HEK293 (cell line): ENCODE measurements around the gene RANBP10.

Experiments used
- BCL11B ChIP-seq: fragments of 450-650 bp; formaldehyde crosslinking; IDR thresholded peaks from 2 replicates; pipeline ENCODE4 v1.5.1; 2016; ENCODE audit warnings: low read depth, missing biosample characterization, missing genetic modification characterization
- HOXC10 ChIP-seq: sonication (generic); formaldehyde crosslinking; IDR thresholded peaks from 2 replicates; pipeline ENCODE4 v1.8.1; 2023; ENCODE audit warnings: mild to moderate bottlenecking, missing genetic modification reagents
- KLF1 ChIP-seq: fragments of 450-650 bp; formaldehyde crosslinking; IDR thresholded peaks from 2 replicates; pipeline ENCODE4 v1.5.1; 2016; ENCODE audit warnings: missing biosample characterization, missing genetic modification characterization
- KLF9 ChIP-seq: fragments of 450-650 bp; formaldehyde crosslinking; IDR thresholded peaks from 2 replicates; pipeline ENCODE4 v1.5.1; 2016; ENCODE audit warnings: missing biosample characterization, missing genetic modification characterization, low read depth
- MEIS1 ChIP-seq: sonication (generic); formaldehyde crosslinking; IDR thresholded peaks from 2 replicates; pipeline ENCODE4 v1.8.1; 2022; ENCODE audit warnings: missing genetic modification reagents, mild to moderate bottlenecking, borderline replicate concordance
- MZF1 ChIP-seq: fragments of 450-650 bp; formaldehyde crosslinking; IDR thresholded peaks from 2 replicates; pipeline ENCODE4 v1.5.1; 2017; ENCODE audit warnings: missing biosample characterization, missing genetic modification characterization, borderline replicate concordance
- SALL2 ChIP-seq: fragments of 450-650 bp; formaldehyde crosslinking; IDR thresholded peaks from 2 replicates; pipeline ENCODE4 v1.5.0; 2017; ENCODE audit warnings: missing biosample characterization, mild to moderate bottlenecking, missing genetic modification characterization, borderline replicate concordance
- SCRT1 ChIP-seq: fragments of 450-650 bp; formaldehyde crosslinking; IDR thresholded peaks from 2 replicates; pipeline ENCODE4 v1.5.1; 2016; ENCODE audit warnings: missing biosample characterization, missing genetic modification characterization, borderline replicate concordance
- SCRT2 ChIP-seq: fragments of 450-650 bp; formaldehyde crosslinking; IDR thresholded peaks from 2 replicates; pipeline ENCODE4 v1.5.1; 2016; ENCODE audit warnings: missing biosample characterization, missing genetic modification characterization
- SP3 ChIP-seq: fragments of 450-650 bp; formaldehyde crosslinking; IDR thresholded peaks from 2 replicates; pipeline ENCODE4 v1.5.1; 2016; ENCODE audit warnings: missing biosample characterization, missing genetic modification characterization
- YY2 ChIP-seq: fragments of 450-650 bp; formaldehyde crosslinking; IDR thresholded peaks from 2 replicates; pipeline ENCODE4 v1.5.1; 2016; ENCODE audit warnings: missing biosample characterization, missing genetic modification characterization
- ZBTB20 ChIP-seq: fragments of 450-650 bp; formaldehyde crosslinking; IDR thresholded peaks from 2 replicates; pipeline ENCODE4 v1.5.1; 2016; ENCODE audit warnings: missing biosample characterization, missing genetic modification characterization
- ZIC2 ChIP-seq: fragments of 450-650 bp; formaldehyde crosslinking; IDR thresholded peaks from 2 replicates; pipeline ENCODE4 v1.5.1; 2016; ENCODE audit warnings: missing biosample characterization, missing genetic modification characterization
- ZNF214 ChIP-seq: fragments of 450-650 bp; formaldehyde crosslinking; IDR thresholded peaks from 2 replicates; pipeline ENCODE4 v1.5.1; 2017; ENCODE audit warnings: missing biosample characterization, mild to moderate bottlenecking, missing genetic modification characterization, borderline replicate concordance
- ZNF335 ChIP-seq: fragments of 450-650 bp; formaldehyde crosslinking; conservative IDR thresholded peaks from 2 replicates; pipeline ENCODE4 v1.5.1; 2016; ENCODE audit warnings: missing biosample characterization, missing genetic modification characterization
- ZNF354C ChIP-seq: fragments of 450-650 bp; formaldehyde crosslinking; IDR thresholded peaks from 2 replicates; pipeline ENCODE4 v1.5.1; 2016; ENCODE audit warnings: missing biosample characterization, missing genetic modification characterization, low read depth, borderline replicate concordance
- ZNF426 ChIP-seq: fragments of 450-650 bp; formaldehyde crosslinking; IDR thresholded peaks from 2 replicates; pipeline ENCODE4 v1.5.1; 2017; ENCODE audit warnings: missing biosample characterization, missing genetic modification characterization, mild to moderate bottlenecking, inconsistent platforms, moderate library complexity
- ZNF473 ChIP-seq: fragments of 450-650 bp; formaldehyde crosslinking; IDR thresholded peaks from 2 replicates; pipeline ENCODE4 v1.5.1; 2017; ENCODE audit warnings: missing biosample characterization, missing genetic modification characterization
- ZNF560 ChIP-seq: fragments of 450-650 bp; formaldehyde crosslinking; IDR thresholded peaks from 2 replicates; pipeline ENCODE4 v1.5.1; 2017; ENCODE audit warnings: missing biosample characterization, missing genetic modification characterization, borderline replicate concordance
- ZNF610 ChIP-seq: fragments of 450-650 bp; formaldehyde crosslinking; IDR thresholded peaks from 2 replicates; pipeline ENCODE4 v1.5.1; 2016; ENCODE audit warnings: missing biosample characterization, missing genetic modification characterization, borderline replicate concordance
- ZNF621 ChIP-seq: fragments of 450-650 bp; formaldehyde crosslinking; IDR thresholded peaks from 2 replicates; pipeline ENCODE4 v1.5.1; 2017; ENCODE audit warnings: missing biosample characterization, missing genetic modification characterization
- ZNF629 ChIP-seq: fragments of 450-650 bp; formaldehyde crosslinking; IDR thresholded peaks from 2 replicates; pipeline ENCODE4 v1.5.1; 2017; ENCODE audit warnings: missing biosample characterization, missing genetic modification characterization
- ZNF670 ChIP-seq: fragments of 450-650 bp; formaldehyde crosslinking; IDR thresholded peaks from 2 replicates; pipeline ENCODE4 v1.5.1; 2016; ENCODE audit warnings: missing biosample characterization, missing genetic modification characterization, low read depth
- ZNF704 ChIP-seq: fragments of 450-650 bp; formaldehyde crosslinking; IDR thresholded peaks from 2 replicates; pipeline ENCODE4 v1.5.1; 2016; ENCODE audit warnings: missing biosample characterization, missing genetic modification characterization
- ZNF76 ChIP-seq: fragments of 450-650 bp; formaldehyde crosslinking; IDR thresholded peaks from 2 replicates; pipeline ENCODE4; 2016; ENCODE audit warnings: low read depth, missing biosample characterization, missing genetic modification characterization, borderline replicate concordance
- ZNF776 ChIP-seq: fragments of 450-650 bp; formaldehyde crosslinking; IDR thresholded peaks from 2 replicates; pipeline ENCODE4 v1.5.0; 2017; ENCODE audit warnings: missing biosample characterization, missing genetic modification characterization, borderline replicate concordance
- ZNF791 ChIP-seq: fragments of 450-650 bp; formaldehyde crosslinking; IDR thresholded peaks from 2 replicates; pipeline ENCODE4 v1.5.1; 2016; ENCODE audit warnings: missing biosample characterization, missing genetic modification characterization
- TF ChIP-seq, protein P1 (sequence below): fragments of 450-650 bp; formaldehyde crosslinking; optimal IDR thresholded peaks from 2 replicates; pipeline ENCODE3; 2016; ENCODE audit warnings: missing biosample characterization, mild to moderate bottlenecking, missing genetic modification characterization
- TF ChIP-seq, protein P2 (sequence below): fragments of 450-650 bp; formaldehyde crosslinking; IDR thresholded peaks from 2 replicates; pipeline ENCODE4 v1.5.1; 2016; ENCODE audit warnings: missing biosample characterization, missing genetic modification characterization
- TF ChIP-seq, protein P3 (sequence below): fragments of 450-650 bp; formaldehyde crosslinking; conservative IDR thresholded peaks from 2 replicates; pipeline ENCODE4 v1.5.1; 2016; ENCODE audit warnings: low read depth, missing biosample characterization, missing genetic modification characterization
- TF ChIP-seq, protein P4 (sequence below): fragments of 450-650 bp; formaldehyde crosslinking; IDR thresholded peaks from 2 replicates; pipeline ENCODE4 v1.5.1; 2016; ENCODE audit warnings: missing biosample characterization, missing genetic modification characterization

RANBP10 gene

GRCh38 chr16:67806428-67807147, at the start of gene RANBP10, which contains the start of gene TSNAXIP1 (continued):
- TF ChIP-seq SP3 (tag by site-specific recombination) (peak; percentile 100), ZBTB20 (tag by site-specific recombination) (no peak), ZNF76 (tag by site-specific recombination) (peak; percentile 99), KLF1 (tag by site-specific recombination) (0 out of 2 replicates have a peak, but pooled peaks have one; percentile 40), KLF9 (peak; percentile 97), ZNF704 (tag by site-specific recombination) (no peak), ZNF791 (no peak), ZIC2 (tag by site-specific recombination) (peak; percentile 47), ZNF670 (no peak), MZF1 (tag by site-specific recombination) (no peak), YY2 (tag by site-specific recombination) (peak; percentile 84), ZNF214 (no peak), ZNF776 (tag by site-specific recombination) (no peak), SALL2 (tag by site-specific recombination) (no peak), ZNF560 (tag by site-specific recombination) (no peak), ZNF426 (tag by site-specific recombination) (no peak), HOXC10 (CRISPR knock-in tag) (no peak), SCRT1 (no peak), MEIS1 (no peak), SCRT2 (tag by site-specific recombination) (no peak), ZNF621 (no peak), ZNF335 (tag by site-specific recombination) (peak; percentile 99), BCL11B (tag by site-specific recombination) (no peak), ZNF629 (tag by site-specific recombination) (0 out of 2 replicates have a peak, but pooled peaks have one; percentile 21), ZNF610 (tag by site-specific recombination) (no peak), ZNF354C (tag by site-specific recombination) (no peak), ZNF473 (tag by site-specific recombination) (no peak)
- TF ChIP-seq, protein P1, sequence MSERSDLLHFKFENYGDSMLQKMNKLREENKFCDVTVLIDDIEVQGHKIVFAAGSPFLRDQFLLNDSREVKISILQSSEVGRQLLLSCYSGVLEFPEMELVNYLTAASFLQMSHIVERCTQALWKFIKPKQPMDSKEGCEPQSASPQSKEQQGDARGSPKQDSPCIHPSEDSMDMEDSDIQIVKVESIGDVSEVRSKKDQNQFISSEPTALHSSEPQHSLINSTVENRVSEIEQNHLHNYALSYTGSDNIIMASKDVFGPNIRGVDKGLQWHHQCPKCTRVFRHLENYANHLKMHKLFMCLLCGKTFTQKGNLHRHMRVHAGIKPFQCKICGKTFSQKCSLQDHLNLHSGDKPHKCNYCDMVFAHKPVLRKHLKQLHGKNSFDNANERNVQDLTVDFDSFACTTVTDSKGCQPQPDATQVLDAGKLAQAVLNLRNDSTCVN, result peak; percentile 26
- TF ChIP-seq, protein P2, sequence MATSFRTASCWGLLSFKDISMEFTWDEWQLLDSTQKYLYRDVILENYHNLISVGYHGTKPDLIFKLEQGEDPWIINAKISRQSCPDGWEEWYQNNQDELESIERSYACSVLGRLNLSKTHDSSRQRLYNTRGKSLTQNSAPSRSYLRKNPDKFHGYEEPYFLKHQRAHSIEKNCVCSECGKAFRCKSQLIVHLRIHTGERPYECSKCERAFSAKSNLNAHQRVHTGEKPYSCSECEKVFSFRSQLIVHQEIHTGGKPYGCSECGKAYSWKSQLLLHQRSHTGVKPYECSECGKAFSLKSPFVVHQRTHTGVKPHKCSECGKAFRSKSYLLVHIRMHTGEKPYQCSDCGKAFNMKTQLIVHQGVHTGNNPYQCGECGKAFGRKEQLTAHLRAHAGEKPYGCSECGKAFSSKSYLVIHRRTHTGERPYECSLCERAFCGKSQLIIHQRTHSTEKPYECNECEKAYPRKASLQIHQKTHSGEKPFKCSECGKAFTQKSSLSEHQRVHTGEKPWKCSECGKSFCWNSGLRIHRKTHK (tag by site-specific recombination), result no peak
- TF ChIP-seq, protein P3, sequence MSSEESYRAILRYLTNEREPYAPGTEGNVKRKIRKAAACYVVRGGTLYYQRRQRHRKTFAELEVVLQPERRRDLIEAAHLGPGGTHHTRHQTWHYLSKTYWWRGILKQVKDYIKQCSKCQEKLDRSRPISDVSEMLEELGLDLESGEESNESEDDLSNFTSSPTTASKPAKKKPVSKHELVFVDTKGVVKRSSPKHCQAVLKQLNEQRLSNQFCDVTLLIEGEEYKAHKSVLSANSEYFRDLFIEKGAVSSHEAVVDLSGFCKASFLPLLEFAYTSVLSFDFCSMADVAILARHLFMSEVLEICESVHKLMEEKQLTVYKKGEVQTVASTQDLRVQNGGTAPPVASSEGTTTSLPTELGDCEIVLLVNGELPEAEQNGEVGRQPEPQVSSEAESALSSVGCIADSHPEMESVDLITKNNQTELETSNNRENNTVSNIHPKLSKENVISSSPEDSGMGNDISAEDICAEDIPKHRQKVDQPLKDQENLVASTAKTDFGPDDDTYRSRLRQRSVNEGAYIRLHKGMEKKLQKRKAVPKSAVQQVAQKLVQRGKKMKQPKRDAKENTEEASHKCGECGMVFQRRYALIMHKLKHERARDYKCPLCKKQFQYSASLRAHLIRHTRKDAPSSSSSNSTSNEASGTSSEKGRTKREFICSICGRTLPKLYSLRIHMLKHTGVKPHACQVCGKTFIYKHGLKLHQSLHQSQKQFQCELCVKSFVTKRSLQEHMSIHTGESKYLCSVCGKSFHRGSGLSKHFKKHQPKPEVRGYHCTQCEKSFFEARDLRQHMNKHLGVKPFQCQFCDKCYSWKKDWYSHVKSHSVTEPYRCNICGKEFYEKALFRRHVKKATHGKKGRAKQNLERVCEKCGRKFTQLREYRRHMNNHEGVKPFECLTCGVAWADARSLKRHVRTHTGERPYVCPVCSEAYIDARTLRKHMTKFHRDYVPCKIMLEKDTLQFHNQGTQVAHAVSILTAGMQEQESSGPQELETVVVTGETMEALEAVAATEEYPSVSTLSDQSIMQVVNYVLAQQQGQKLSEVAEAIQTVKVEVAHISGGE (tag by site-specific recombination), result peak; percentile 91
- TF ChIP-seq, protein P4, sequence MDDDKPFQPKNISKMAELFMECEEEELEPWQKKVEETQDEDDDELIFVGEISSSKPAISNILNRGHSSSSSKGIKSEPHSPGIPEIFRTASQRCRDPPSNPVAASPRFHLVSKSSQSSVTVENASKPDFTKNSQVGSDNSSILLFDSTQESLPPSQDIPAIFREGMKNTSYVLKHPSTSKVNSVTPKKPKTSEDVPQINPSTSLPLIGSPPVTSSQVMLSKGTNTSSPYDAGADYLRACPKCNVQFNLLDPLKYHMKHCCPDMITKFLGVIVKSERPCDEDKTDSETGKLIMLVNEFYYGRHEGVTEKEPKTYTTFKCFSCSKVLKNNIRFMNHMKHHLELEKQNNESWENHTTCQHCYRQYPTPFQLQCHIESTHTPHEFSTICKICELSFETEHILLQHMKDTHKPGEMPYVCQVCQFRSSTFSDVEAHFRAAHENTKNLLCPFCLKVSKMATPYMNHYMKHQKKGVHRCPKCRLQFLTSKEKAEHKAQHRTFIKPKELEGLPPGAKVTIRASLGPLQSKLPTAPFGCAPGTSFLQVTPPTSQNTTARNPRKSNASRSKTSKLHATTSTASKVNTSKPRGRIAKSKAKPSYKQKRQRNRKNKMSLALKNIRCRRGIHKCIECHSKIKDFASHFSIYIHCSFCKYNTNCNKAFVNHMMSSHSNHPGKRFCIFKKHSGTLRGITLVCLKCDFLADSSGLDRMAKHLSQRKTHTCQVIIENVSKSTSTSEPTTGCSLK (tag by site-specific recombination), result no peak
